ENCODE results near the gene CDCA7L.
"Not testable (repeated sequence)": the region's sequence is repeated elsewhere in the genome, so short reads cannot be mapped to it uniquely, and the experiment has no call there.

Gene CDCA7L

DNA sequence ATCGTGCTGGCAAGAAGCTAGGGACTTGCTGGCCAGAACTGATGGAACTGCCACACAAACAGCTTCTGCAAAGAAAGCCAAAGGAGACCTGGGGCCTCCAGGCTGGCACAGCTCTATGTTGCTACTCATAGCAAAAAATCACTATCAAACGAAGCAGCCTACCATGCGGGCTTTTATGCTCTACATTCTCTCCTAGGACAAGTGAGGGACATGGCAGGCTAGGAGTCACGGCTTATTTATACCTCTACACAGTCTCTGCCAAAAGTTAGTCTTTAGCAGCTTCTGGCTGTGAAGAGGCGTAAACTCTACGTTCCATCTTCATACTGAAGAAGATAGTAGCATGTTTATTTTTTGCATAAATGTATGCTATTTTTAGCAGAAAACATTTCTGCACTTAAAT is 35.4 kb downstream of the CDCA7L start:
- DNase-seq (ENCODE audit: low read depth): no peak

DNA sequence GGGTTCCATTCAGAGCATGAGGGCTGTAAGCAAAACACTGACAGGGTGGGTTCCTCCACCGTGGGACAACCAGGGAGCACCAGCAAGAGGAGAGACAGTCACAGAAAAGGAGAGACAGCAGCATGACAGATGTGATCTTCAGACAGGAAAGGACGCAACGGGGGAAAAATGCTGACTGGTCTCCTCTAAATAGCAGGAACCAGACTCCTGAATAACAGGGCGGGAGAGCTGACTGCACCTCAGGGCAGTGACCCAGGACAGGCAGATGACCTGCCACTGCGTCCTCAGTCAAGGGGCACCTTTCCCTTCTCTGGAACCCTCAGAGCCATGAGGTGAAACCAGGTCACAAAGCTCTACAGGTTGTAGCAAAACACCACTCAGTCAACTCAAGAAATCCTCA is 37.0 kb downstream of the CDCA7L start:
- no peak for DNase-seq (ENCODE audit: low read depth)

DNA sequence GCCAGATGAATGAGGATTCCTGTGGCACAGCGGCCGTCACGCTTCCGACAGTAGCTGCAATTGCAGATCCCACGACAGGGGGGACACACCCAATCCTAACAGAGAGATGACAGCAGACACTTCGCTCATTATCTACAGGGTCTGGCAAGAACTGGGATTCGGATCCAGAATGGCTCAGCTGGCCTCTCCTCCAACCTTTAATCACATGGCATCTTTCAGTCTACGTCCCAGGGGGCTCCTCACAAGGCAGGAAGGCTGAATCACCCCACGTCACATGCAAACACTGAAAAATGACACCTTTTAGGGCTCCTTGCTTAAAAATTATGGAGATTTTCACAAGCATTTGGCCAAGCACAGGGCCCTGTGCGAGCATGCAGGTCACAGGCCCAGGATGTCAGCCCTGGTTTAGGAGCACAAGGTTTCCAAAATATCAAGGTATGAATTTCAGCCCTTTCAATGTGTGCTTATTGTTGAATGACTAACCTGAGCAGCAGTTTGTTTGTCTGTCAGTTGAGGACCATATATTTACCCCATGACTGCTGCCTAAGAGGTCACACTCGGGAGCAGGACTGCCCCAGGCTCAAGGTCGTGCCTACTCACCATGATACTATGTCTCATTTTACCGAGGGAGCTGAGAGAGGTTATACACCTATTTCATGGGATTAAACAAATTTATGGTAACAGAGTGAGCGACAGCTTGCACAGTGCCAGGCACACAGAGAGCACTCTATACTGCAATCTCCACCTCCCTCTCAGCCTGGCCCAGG is 42.5 kb downstream of the CDCA7L start:
- no peak for DNase-seq (ENCODE audit: low read depth)

DNA sequence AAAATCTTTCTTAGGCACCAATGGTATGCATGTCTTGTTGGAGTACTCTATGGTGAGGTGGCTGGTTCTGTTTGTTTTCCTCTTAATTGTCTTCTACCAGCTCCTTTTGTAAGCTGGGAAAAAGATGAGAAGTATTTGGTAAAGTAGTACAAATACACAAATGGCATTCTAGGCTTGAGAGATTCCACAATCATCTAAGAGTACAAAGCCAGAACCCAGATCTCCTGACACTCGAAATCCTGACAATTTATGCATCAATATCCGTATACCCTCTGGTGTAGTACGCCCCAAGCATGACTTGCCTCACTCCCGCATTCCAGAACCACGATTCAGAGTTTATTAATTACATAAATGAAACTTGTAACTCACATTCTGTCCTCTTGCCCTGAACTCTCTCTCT is 43.5 kb downstream of the CDCA7L start:
- no peak for DNase-seq (ENCODE audit: low read depth)

DNA sequence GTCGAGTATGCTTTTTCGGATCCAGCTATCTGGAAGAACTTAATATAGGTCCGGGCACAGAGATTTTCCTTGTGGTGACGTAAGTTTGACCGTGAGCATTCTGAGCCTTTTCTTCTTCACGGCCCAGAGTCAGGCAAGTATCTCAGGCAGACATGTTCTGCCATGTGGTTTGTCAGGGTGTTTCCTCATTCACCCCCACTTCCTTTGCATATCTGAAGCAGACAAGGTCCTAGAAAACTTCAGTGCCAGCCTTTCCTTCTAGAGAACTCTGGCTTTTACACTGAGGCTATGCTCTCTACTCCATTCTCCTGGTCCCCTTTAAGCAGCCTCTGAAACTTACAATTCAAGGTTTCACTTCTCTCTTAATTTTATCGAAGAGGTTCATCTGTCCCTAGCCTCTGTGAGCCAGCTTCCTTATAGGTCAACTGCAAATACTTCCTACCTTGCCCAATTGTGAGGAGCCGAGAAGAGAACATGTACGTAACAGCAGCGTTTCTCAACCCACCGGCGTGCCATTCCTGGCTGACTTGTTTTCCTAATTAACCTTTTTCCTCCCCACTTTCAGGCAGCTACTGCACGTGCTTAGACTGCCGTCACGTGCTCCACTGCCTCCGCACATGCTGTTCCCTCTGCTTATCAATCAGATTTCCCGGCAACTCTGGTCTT is 47.3 kb downstream of the CDCA7L start:
- DNase-seq (ENCODE audit: low read depth): no peak

DNA sequence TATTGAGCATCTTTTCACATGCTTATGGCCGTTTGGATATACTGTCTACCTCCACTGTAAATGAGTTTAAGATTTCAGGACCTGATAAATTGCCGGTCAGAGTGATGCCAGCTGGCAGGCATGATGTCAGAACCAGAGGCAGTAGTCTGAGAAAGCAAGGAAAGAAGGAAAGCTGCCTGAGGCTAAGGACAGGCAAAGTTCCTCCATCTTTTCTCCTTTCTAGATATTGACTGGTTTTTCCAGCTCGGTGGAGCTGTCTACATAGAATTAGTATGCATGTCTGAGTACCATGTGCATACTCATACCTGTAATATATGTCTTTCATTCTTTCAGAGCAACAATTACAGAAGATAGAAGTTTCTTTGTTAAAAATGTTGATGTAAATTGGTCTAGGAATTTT is 52.3 kb downstream of the CDCA7L start:
- DNase-seq (ENCODE audit: low read depth): no peak

DNA sequence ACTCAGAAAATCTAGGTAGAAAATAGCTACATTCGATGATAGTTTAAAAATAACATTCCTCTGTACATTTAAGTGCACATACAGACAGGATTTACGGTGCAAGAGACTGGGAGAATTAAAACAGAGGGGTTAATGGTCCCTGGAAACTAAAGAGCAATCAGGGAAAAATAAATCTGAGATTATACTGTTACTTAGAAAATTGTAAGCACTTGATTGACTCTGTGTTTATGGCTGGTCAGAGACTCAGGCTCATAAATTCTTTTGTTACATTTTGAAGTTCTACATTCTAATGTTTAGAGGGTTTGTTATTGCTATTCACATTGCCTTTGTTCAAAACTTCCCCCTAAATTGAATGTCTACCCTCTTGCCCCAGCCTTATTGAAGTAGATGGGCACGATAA is 54.4 kb downstream of the CDCA7L start:
- no peak for DNase-seq (ENCODE audit: low read depth)

DNA sequence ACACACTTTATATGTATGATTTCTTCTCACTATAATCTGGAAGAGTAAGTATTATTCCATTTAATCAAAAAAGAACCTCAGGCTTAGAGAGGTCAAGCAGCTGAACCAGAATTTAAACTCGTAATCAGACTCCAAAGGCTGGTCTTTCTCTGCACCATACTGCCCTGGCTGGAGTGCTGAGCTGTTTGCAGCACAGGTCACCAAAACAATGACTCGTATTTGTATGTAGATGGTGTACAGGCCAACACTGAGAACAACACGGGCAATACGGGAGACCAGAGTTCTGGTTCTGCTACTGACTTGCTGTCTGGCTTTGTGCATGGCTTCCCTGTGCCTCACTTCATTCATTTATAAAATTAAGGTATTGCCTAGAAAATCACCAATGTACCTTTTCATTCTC is 57.9 kb downstream of the CDCA7L start:
- no peak for DNase-seq (ENCODE audit: low read depth)

DNA sequence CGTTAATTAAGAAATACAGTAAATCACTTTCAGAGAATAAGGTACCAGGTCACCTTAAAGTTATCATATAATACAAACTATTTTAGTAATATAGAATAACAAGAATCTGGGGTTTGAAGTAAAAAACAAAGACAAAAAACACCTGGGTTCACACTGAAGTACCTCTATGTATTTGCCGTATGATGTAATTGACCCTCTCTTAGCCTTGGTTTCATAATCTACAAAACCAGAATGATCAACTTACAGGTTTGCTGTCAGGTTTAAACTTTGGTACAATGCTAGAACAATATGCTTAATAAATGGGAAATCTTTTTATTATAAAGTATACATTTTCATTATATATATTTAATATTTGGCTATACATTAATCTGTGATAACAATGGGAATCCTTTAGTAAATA is 58.3 kb downstream of the CDCA7L start:
- no peak for DNase-seq (ENCODE audit: low read depth)

DNA sequence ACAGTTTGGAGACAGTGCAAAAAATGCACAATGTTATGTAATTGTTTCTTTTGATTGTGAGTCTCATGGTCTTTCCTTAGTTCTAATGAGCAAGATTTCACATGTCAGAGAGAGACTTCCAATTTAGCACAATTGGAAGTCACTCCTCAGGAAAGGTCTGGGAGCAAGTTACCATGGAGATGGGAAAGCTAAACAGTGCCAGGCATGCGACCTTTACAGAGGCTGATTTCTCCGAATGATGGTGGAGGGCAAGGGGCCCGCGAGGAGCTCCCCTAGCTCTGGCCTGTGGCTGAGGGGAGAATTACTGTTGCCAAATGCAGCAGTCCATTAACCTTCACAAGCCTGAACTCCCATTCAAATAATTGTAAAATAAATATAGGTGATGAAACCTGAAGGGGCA is 59.3 kb downstream of the CDCA7L start:
- DNase-seq (ENCODE audit: low read depth): no peak

DNA sequence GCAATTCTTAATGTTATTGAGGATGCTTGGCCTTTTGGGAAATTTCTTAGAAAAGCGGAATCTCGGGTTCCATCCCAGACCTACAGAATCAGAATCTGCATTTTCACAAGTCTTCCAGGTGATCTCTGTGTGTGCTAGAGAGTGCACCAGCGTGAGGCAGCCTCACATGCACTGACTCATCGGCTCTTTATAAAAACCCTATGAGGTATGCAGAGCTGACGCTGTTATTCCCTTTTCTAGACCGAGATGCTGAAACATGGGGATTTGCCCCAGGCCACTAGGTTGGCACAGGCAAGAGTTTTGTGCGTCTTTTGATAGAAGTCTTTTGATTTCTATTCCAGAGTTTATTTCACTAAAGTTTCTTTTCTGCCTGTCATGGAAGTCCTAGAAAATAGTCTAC is 61.2 kb downstream of the CDCA7L start:
- DNase-seq (ENCODE audit: low read depth): no peak

DNA sequence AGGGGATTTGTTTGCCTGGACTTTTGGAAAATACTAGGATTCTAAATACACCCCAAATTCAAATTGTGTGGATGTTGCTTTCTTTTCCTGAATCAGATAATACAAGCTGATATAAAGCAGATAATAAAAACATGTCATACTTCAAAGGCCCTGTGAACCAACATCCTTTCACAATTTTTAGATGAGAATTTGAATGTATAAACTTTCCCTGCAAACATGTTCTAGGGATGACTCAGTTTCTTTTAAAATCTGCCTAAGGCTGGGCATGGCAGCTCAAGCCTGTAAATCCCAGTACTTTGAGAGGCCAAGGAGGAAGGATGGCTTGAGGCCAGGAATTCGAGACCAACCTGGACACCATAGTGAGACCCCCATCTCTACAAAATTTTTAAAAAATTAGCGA is 62.2 kb downstream of the CDCA7L start:
- not testable (repeated sequence) for DNase-seq (ENCODE audit: low read depth)

DNA sequence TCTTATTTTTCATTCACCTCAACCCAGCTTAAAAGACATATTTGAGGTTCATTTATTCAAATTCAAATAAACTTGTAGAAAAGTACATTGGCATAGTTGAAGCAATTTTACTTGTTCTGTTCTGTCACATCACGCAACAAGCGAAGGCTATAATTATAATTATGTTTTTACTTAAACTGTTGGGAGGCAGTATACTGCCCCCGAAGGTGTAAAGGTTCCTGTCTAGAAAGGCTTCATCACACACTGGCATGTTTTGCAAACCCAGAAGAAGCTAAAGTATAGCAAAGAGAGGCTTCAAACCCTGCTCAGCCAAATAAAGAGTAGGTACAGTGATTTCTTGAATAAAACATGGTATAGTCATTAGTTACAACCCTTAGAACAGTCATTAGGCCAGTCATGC is 62.6 kb downstream of the CDCA7L start:
- DNase-seq (ENCODE audit: low read depth): no peak

DNA sequence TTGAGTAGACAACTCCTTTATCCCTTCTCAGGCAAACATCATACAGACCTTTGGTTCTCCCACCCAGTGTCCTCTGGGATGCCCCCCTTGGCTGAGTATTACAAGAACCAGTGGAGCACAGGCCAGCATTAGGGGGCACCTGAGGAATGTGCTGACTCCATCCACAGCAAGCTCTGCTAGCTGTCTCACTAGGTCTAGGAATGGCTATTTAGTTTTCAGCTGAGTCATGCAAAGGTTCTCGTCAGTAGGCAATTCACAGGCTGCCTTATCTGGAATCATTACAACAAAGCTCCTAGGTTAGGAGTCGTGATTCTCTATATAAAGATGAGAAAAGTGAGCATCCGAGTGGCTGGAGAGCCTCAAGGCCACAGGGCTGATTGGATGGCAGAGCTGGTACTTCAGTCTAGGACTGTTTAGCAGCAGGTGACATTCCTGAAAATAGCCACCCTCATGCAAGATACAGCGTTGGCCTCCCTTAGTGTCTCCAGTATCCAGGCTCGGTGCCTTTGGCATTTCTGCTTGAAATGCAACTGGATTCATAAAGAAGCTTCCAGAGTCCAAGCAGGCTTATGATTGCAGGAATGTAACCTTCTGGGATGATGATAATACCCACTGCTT is 75.8 kb downstream of the CDCA7L start:
- DNase-seq (ENCODE audit: low read depth): no peak

DNA sequence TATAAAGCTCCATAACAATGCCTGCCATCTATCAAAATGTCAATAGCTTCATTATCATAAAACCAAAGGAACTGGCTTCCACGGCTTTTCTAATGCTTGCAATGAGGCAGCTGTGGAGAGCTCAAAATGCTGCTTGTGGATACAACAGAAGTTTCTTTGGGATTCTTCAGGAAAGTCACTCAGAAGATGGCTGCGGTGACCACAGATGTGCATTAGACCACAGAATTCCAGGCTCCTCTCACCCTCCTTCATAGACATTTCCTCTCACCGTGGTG is 77.2 kb downstream of the CDCA7L start:
- no peak for DNase-seq (ENCODE audit: low read depth)

DNA sequence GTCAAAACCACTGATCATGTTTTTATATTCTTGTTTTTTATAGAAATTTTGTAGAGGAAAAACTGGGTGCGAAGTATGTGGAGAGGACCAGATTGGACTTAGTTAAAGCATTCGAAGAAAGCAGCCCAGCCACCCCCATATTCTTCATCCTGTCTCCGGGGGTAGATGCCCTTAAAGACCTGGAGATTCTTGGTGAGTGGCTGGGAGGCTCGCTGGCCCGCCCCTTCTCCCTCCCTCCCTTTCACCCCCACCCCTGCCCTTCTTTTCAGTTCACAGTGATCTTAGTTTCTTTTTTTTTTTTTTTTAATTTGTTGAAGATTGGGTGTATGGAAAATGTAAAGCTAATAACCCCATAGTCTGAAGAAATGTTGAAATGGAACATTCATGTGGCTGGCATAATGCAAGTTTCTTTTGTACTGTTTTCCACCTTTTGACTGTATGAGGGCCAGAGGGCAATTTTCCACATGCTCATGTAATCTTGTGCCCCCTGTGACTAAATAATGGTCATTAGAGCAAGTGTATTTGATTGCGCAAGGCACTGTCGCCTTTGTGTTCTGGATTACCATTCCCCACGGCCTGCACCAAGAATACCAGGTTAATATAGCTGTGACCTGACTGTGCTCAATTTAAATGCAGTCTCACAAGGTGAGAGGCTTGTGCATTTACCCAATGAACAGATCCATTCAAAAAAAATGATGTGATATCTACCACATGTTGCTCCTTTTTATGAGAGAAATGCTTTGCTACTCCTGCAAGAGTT is 77.7 kb downstream of the CDCA7L start:
- no peak for DNase-seq (ENCODE audit: low read depth)

DNA sequence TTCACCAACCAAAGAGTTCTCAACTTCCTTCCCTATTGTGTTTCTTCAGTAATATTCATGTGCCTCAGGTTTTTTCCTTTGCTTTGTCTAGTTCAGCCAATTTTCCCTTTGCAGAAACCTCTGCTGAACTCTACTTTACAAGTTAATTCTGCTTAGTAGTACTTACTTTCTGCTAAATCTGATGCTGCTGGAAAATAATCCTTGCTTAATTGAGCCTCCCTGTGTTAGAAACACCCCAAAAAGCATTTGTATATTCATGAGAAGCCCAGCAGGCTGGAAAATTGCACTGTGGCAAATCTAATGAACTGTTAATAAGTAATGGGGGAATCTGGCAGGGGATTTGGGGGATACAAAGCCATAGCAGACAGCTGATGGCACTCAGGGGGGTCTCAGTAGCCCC is 78.5 kb downstream of the CDCA7L start:
- DNase-seq (ENCODE audit: low read depth): no peak

DNA sequence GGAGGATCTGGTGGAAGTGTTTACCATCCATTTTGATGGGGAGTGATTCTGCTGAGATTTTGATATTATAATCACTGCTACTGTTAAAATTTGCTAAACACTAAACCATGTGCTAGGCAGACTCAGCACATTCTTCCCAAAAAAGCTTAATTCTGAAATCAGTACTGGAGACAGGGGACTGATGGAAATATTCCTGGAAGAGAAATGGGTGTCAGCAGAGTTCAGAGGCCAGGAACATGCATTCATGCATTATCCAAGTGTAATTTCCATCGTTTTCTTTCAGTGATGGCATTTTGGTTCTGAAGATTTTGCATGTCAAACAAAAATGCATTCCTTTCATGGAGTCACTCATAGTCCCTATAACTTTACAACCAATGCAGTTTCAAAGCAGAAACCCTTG is 79.0 kb downstream of the CDCA7L start:
- DNase-seq (ENCODE audit: low read depth): no peak

DNA sequence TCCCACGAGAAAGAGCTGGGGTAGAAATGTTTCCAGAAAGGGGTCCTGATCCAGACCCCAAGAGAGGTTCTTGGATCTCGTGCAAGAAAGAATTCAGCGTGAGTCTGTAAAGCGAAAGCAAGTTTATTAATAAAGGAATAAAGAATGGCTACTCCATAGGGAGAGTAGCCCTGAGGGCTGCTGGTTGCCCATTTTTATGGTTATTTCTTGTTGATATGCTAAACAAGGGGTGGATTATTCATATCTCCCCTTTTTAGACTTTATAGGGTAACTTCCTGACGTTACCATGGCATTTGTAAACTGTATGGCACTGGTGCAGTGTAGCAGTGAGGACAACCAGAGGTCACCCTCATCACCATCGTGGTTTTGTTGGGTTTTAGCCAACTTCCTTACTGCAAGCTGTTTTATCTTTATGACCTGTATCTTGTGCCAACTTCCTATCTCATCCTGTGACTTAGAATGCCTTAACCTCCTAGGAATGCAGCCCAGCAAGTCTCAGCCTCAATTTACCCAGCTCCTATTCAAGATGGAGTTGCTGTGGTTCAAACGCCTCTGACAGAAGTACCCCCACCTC is 80.0 kb downstream of the CDCA7L start:
- not testable (repeated sequence) for DNase-seq (ENCODE audit: low read depth)

DNA sequence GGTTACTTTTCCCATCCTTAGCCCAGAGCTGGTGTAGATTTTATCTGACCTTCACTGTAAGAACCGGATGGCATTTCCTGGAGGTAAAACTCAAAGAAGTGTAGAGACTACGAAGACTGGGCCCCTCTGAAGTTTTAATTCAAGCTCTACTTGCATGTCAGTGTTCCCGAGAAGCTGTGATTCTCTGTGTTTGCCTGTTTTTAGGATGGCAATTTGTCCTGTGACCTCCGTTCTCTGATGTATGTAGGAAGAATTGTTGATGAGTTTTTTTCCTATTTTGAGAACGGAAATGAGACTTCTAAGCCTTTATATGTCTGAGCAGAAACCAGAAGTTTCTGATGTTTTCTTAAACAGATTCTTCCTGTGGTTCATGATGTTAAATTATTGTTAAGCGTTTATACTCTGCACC is 94.1 kb downstream of the CDCA7L start:
- no peak for DNase-seq (ENCODE audit: low read depth)
